Measurements from ENCODE around the gene CSRNP3. TPM values are rescaled to one million over a fixed set of nuclear protein-coding genes. Genes with fewer than 3 reads are reported as not detected.

CSRNP3 gene
- total RNA-seq, 1 experiment from 2014 or later: not detected

- ChIA-PET CTCF (no interaction called here), POLR2A (no interaction called here)
- Histone ChIP-seq H3K27ac (ENCODE audit: low read length) (no peak overlapping the region), H3K4me3 (ENCODE audit: low read depth in 2 of 2, low read length in 2 of 2) (no peak overlapping the region), H3K27me3 (ENCODE audit: control insufficient read depth, insufficient read depth, low read length) (no peaks in the 10 kb centered on the region), H3K9me3 (ENCODE audit: control insufficient read depth, insufficient read depth, low read depth, low read length) (no peaks in the 10 kb centered on the region), H3K36me3 (ENCODE audit: control insufficient read depth, insufficient read depth, low read length) (no peaks in the 10 kb centered on the region), H3K4me1 (ENCODE audit: control insufficient read depth, insufficient read depth, low read length) (no peaks in the 10 kb centered on the region)
- no TSS peak for BruUV-seq (replicated peaks)
- DNase-seq (ENCODE audit: low read depth, low spot score) (no peak), ATAC-seq (no peak)
- in situ Hi-C loops (cut with HindIII; ENCODE audit: low pct_unique_long_range_greater_than_20kb, low sequenced_read_pairs) (no loop called here), intact Hi-C loops (cut with micrococcal nuclease; ENCODE audit: unreplicated experiment) (no loop called here)
- TF ChIP-seq CTCF (IDR thresholded peaks at IDR 0.05) (no peak), POLR2AphosphoS5 (IDR thresholded peaks at IDR 0.05; ENCODE audit: low read depth, low read length) (no peak), SIN3A (IDR thresholded peaks at IDR 0.05; ENCODE audit: borderline replicate concordance, insufficient read depth, low read depth, low read length) (no peak), TCF7L2 (IDR thresholded peaks at IDR 0.05; ENCODE audit: low read depth, low read length) (no peak), REST (IDR thresholded peaks at IDR 0.05; ENCODE audit: insufficient read depth in 1 of 2, low read depth in 2 of 2, low read length in 1 of 2) (no peak)
These were observed 25.1 kb downstream of the CSRNP3 start for GRCh38 chr2:165494573-165494972.

GRCh38 chr2:165497659-165498317 is 28.3 kb downstream of the CSRNP3 start:
- BruUV-seq (replicated peaks): no TSS peak
- in situ Hi-C loops (cut with HindIII; ENCODE audit: low pct_unique_long_range_greater_than_20kb, low sequenced_read_pairs) (no loop called here), intact Hi-C loops (cut with micrococcal nuclease; ENCODE audit: unreplicated experiment) (no loop called here)
- CTCF ChIA-PET: no interaction called here
- DNase-seq (ENCODE audit: low read depth, low spot score): no peak
- POLR2A ChIA-PET: no interaction called here
- H3K27me3 ChIP-seq (ENCODE audit: control insufficient read depth, insufficient read depth, low read length): no peaks in the 10 kb centered on the region
- TF ChIP-seq SIN3A (IDR thresholded peaks at IDR 0.05; ENCODE audit: borderline replicate concordance, insufficient read depth, low read depth, low read length) (no peak), POLR2AphosphoS5 (IDR thresholded peaks at IDR 0.05; ENCODE audit: low read depth, low read length) (no peak), REST (IDR thresholded peaks at IDR 0.05; ENCODE audit: insufficient read depth in 1 of 2, low read depth in 2 of 2, low read length in 1 of 2) (no peak), TCF7L2 (IDR thresholded peaks at IDR 0.05; ENCODE audit: low read depth, low read length) (no peak), CTCF (IDR thresholded peaks at IDR 0.05) (no peak)
- no peaks in the 10 kb centered on the region for H3K9me3 ChIP-seq (ENCODE audit: control insufficient read depth, insufficient read depth, low read depth, low read length)
- no peaks in the 10 kb centered on the region for H3K36me3 ChIP-seq (ENCODE audit: control insufficient read depth, insufficient read depth, low read length)
- no peak overlapping the region for H3K4me3 ChIP-seq (ENCODE audit: low read depth in 2 of 2, low read length in 2 of 2)
- ATAC-seq: no peak
- H3K4me1 ChIP-seq (ENCODE audit: control insufficient read depth, insufficient read depth, low read length): no peaks in the 10 kb centered on the region
- no peak overlapping the region for H3K27ac ChIP-seq (ENCODE audit: low read length)

Data from Panc1 (cell line).